BJ (cell line): ENCODE results near the gene SLC22A31. TPM values are rescaled to one million over a fixed set of nuclear protein-coding genes. Genes with fewer than 3 reads are reported as not detected.

Experiments
- CTCF ChIA-PET: fragments of 350-600 bp; formaldehyde crosslinking; extraction: SDS; loops from one replicate; lab custom pipeline; 2021; ENCODE audit warnings: antibody characterized with exemption, inconsistent platforms; lab: Yijun Ruan, JAX
- POLR2A ChIA-PET: fragments of 300-600 bp; sonication (Branson Sonifier 250); formaldehyde crosslinking; extraction: SDS; loops from one replicate; lab custom pipeline; 2021; ENCODE audit warnings: antibody characterized with exemption; lab: Charles Lee
- DNase-seq: peaks from one replicate; pipeline ENCODE4 v3.0.0-alpha.2; 2011; ENCODE audit warnings: low read depth
- H3K27me3 ChIP-seq: 2 replicates; pipeline ENCODE4 v1.6.0; 2011; ENCODE audit warnings: low read length; ENCODE audit not compliant: control insufficient read depth, insufficient read depth
- H3K36me3 ChIP-seq: 2 replicates; pipeline ENCODE4 v1.5.1; 2011; ENCODE audit warnings: low read length; ENCODE audit not compliant: control insufficient read depth, insufficient read depth
- H3K4me3 ChIP-seq: 2 replicates; pipeline ENCODE4 v1.5.1; 2011; ENCODE audit warnings: low read depth, mild to moderate bottlenecking, control low read depth, low read length
- polyA plus RNA-seq: library from polyadenylated mRNA; depleted of rRNA; stranded (reverse); fragments of >200 nt; gene quantifications from 2 replicates; pipeline ENCODE4 v1.2.3, GENCODE V29; 2011
- TF ChIP-seq, protein P1 (sequence below): IDR thresholded peaks from 2 replicates; pipeline ENCODE4 v1.5.1; 2011; ENCODE audit warnings: low read depth, mild to moderate bottlenecking, control low read depth, inconsistent platforms, low read length, moderate library complexity; ENCODE audit not compliant: insufficient read depth

Gene SLC22A31
- polyA plus RNA-seq, 1 experiment: 0.11 TPM

DNA sequence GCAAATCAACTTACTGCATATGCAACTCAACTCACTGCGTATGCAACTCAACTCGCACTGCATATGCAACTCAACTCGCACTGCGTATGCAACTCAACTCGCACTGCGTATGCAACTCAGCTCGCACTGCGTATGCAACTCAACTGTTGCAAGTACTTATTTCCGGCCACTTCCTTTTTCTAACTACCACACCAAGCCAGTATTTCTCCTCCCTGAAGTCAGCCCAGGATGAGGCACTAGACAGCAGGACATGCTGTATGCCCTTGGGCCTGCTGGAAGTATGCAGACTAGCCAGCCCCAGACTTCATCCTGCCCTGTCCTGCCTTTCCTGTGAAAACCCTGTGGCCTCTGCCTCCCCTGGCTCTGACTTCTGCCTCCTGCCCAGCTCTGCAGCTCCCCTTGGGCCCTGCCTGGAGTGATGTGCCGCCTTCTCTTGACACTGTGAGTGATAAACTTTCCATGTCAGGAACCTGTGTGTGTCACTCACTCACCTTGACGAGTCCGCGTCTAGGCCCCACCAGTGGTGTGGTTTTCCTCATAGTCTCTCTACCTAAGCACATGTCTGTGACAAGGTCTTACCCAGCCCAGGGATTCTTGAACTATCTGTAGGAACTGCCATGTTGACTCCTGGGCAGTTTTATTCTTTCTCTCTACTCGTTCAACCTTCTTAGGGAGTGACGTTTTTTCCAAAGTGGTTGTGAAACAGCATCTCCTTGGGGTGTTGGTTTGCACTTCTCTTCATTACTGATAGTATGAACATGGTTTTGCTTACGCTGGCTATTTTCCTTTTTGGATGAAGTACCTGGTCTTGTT is 33.5 kb upstream of the SLC22A31 start:
- ChIA-PET POLR2A (no interaction called here), CTCF (no interaction called here)
- H3K27me3 ChIP-seq: no peaks in the 10 kb centered on the region
- DNase-seq: no peak
- no peak overlapping the region for H3K4me3 ChIP-seq
- TF ChIP-seq, protein P1, sequence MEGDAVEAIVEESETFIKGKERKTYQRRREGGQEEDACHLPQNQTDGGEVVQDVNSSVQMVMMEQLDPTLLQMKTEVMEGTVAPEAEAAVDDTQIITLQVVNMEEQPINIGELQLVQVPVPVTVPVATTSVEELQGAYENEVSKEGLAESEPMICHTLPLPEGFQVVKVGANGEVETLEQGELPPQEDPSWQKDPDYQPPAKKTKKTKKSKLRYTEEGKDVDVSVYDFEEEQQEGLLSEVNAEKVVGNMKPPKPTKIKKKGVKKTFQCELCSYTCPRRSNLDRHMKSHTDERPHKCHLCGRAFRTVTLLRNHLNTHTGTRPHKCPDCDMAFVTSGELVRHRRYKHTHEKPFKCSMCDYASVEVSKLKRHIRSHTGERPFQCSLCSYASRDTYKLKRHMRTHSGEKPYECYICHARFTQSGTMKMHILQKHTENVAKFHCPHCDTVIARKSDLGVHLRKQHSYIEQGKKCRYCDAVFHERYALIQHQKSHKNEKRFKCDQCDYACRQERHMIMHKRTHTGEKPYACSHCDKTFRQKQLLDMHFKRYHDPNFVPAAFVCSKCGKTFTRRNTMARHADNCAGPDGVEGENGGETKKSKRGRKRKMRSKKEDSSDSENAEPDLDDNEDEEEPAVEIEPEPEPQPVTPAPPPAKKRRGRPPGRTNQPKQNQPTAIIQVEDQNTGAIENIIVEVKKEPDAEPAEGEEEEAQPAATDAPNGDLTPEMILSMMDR: no peak
- peaks cover 17% of the 10 kb centered on the region for H3K36me3 ChIP-seq

DNA sequence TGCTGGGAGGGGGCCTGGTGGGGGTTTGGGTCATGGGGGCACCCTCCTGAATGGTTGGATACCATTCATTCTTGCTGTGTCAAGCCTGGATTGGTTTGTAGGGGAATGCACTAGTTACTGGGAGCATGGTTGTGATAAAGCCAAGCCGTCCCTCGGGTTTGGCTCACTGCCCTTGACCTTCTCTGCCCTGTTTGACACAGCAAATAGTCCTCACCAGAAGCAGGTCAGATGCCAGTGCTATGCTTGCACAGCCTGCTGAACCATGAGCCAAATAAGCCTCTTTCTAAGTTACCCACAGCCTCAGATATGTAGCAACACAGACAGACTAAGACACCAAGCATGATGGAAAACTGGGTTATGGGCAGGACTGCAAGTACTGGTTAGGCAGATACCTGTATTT is 31.8 kb upstream of the SLC22A31 start:
- no peaks in the 10 kb centered on the region for H3K27me3 ChIP-seq
- CTCF ChIA-PET: no interaction called here
- peaks cover 27% of the 10 kb centered on the region for H3K36me3 ChIP-seq
- no peak for DNase-seq
- no peak overlapping the region for H3K4me3 ChIP-seq
- TF ChIP-seq, protein P1: no peak
- POLR2A ChIA-PET: no interaction called here

DNA sequence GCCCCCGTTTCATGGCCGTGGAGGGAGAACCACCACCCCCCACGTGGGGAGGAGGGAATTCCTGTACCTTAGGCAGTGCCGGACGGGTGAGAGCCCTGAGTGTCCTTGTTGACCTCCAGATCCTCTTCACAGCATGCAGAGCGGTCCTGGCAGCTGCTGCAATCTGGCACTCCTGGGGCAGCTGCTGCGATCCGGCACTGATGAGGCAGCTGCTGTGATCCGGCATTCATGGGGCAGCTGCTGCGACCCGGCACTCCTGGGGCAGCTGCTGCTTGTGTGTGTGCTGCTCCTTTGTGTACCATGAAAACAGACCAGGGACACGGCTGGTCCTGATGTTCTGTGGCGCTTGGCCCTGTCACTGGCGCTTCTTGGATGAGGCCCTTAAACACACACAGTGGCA is 29.9 kb upstream of the SLC22A31 start:
- H3K27me3 ChIP-seq: no peaks in the 10 kb centered on the region
- TF ChIP-seq, protein P1: no peak
- POLR2A ChIA-PET: no interaction called here
- no peak overlapping the region for H3K4me3 ChIP-seq
- H3K36me3 ChIP-seq: peaks cover 37% of the 10 kb centered on the region
- CTCF ChIA-PET: interaction anchor here (0.7 to 1.1 kb wide), 2 partner anchors 9 to 10 kb away, joined by 3 read pairs; no protein-coding TSS in a partner anchor
- no peak for DNase-seq

- no peaks in the 10 kb centered on the region for H3K27me3 ChIP-seq
- TF ChIP-seq, protein P1: no peak
- no peak for DNase-seq
- H3K4me3 ChIP-seq: no peak overlapping the region
- POLR2A ChIA-PET: no interaction called here
- H3K36me3 ChIP-seq: peaks cover 32% of the 10 kb centered on the region
- CTCF ChIA-PET: interaction anchor here (1.0 kb wide), 1 partner anchor 16 kb away, joined by 4 read pairs; no protein-coding TSS in a partner anchor
Measured at GRCh38 chr16:89224665-89225064, 24.3 kb upstream of the SLC22A31 start.

GRCh38 chr16:89222931-89223330 is 22.6 kb upstream of the SLC22A31 start:
- no peaks in the 10 kb centered on the region for H3K27me3 ChIP-seq
- peaks cover 28% of the 10 kb centered on the region for H3K36me3 ChIP-seq

More at GRCh38 chr16:89222931-89223330, 22.6 kb upstream of the SLC22A31 start:
- ChIA-PET CTCF (no interaction called here), POLR2A (no interaction called here)
- no peak for DNase-seq
- H3K4me3 ChIP-seq: no peak overlapping the region
- TF ChIP-seq, protein P1: no peak
